Breast epithelium (tissue), 3 donors: ENCODE results near the gene NQO2.

Experiments used
- CTCF ChIP-seq, 3 donors: fragments of 450-650 bp; IDR thresholded peaks; one replicate each; pipeline ENCODE4 v1.5.1; 2016 to 2017; ENCODE audit warnings: antibody characterized with exemption in 3 of 3, mild to moderate bottlenecking in 3 of 3, moderate library complexity in 3 of 3
- POLR2AphosphoS5 ChIP-seq, 3 donors: sonication (generic); formaldehyde crosslinking; IDR thresholded peaks; one replicate each; pipeline ENCODE4 v1.6.1; 2017; ENCODE audit warnings: antibody characterized with exemption in 3 of 3

GRCh38 chr6:2980465-2980855, 19.2 kb upstream of the NQO2 start:
- TF ChIP-seq CTCF (IDR thresholded peaks at IDR 0.05), result no peak
- no peak for TF ChIP-seq POLR2AphosphoS5 (IDR thresholded peaks at IDR 0.05)
